ENCODE data around the gene UGT1A7.

The UGT1A7 gene

GRCh38 chr2:233795735-233796171, 114.1 kb downstream of the UGT1A7 start:
- H3K27me3 ChIP-seq (ENCODE audit: low read depth, low read length), result no peaks in the 10 kb centered on the region
- no peak overlapping the region for H3K9ac ChIP-seq (ENCODE audit: low read length)
- H4K20me1 ChIP-seq (ENCODE audit: insufficient read depth, low read length), result no peaks in the 10 kb centered on the region
- H3K36me3 ChIP-seq (replicated peaks; ENCODE audit: low read depth, low read length), result no peaks in the 10 kb centered on the region
- no peak overlapping the region for H3K4me3 ChIP-seq (ENCODE audit: low read length)
- H3K4me1 ChIP-seq (ENCODE audit: low read length), result no peaks in the 10 kb centered on the region
- H3K9me3 ChIP-seq (ENCODE audit: insufficient read depth, low read length), result no peaks in the 10 kb centered on the region
- H3K4me2 ChIP-seq (ENCODE audit: low read length), result no peak overlapping the region
- H3K27ac ChIP-seq (ENCODE audit: low read length), result no peak overlapping the region
- H2AFZ ChIP-seq (ENCODE audit: low read depth, low read length), result no peak overlapping the region
- TF ChIP-seq CTCF (IDR thresholded peaks at IDR 0.05; ENCODE audit: low read depth, low read length), result no peak
- no peak for TF ChIP-seq EZH2phosphoT487 (IDR thresholded peaks at IDR 0.05; ENCODE audit: low read depth)
- H3K79me2 ChIP-seq (ENCODE audit: low read length), result no peaks in the 10 kb centered on the region

- no peak for TF ChIP-seq CTCF (IDR thresholded peaks at IDR 0.05; ENCODE audit: low read depth, low read length)
- no peak for TF ChIP-seq EZH2phosphoT487 (IDR thresholded peaks at IDR 0.05; ENCODE audit: low read depth)
- H3K9me3 ChIP-seq (ENCODE audit: insufficient read depth, low read length), result no peaks in the 10 kb centered on the region
- H3K27me3 ChIP-seq (ENCODE audit: low read depth, low read length), result no peaks in the 10 kb centered on the region
- no peaks in the 10 kb centered on the region for H3K36me3 ChIP-seq (replicated peaks; ENCODE audit: low read depth, low read length)
- H3K4me3 ChIP-seq (ENCODE audit: low read length), result no peak overlapping the region
- no peak overlapping the region for H3K9ac ChIP-seq (ENCODE audit: low read length)
- no peaks in the 10 kb centered on the region for H4K20me1 ChIP-seq (ENCODE audit: insufficient read depth, low read length)
- H3K27ac ChIP-seq (ENCODE audit: low read length), result no peak overlapping the region
- no peaks in the 10 kb centered on the region for H3K4me1 ChIP-seq (ENCODE audit: low read length)
- H3K4me2 ChIP-seq (ENCODE audit: low read length), result no peak overlapping the region
- no peaks in the 10 kb centered on the region for H3K79me2 ChIP-seq (ENCODE audit: low read length)
- H2AFZ ChIP-seq (ENCODE audit: low read depth, low read length), result no peak overlapping the region
These were observed 114.6 kb downstream of the UGT1A7 start for GRCh38 chr2:233796254-233796653.

GRCh38 chr2:233798335-233799086, 116.8 kb downstream of the UGT1A7 start:
- H3K9me3 ChIP-seq (ENCODE audit: insufficient read depth, low read length), result no peaks in the 10 kb centered on the region
- H3K27me3 ChIP-seq (ENCODE audit: low read depth, low read length), result no peaks in the 10 kb centered on the region
- H3K9ac ChIP-seq (ENCODE audit: low read length), result no peak overlapping the region
- H3K79me2 ChIP-seq (ENCODE audit: low read length), result no peaks in the 10 kb centered on the region
- no peaks in the 10 kb centered on the region for H3K4me1 ChIP-seq (ENCODE audit: low read length)
- TF ChIP-seq CTCF (IDR thresholded peaks at IDR 0.05; ENCODE audit: low read depth, low read length) (no peak), EZH2phosphoT487 (IDR thresholded peaks at IDR 0.05; ENCODE audit: low read depth) (no peak)
- H3K4me3 ChIP-seq (ENCODE audit: low read length), result no peak overlapping the region
- H4K20me1 ChIP-seq (ENCODE audit: insufficient read depth, low read length), result no peaks in the 10 kb centered on the region
- no peak overlapping the region for H2AFZ ChIP-seq (ENCODE audit: low read depth, low read length)
- no peaks in the 10 kb centered on the region for H3K36me3 ChIP-seq (replicated peaks; ENCODE audit: low read depth, low read length)
- no peak overlapping the region for H3K27ac ChIP-seq (ENCODE audit: low read length)
- no peak overlapping the region for H3K4me2 ChIP-seq (ENCODE audit: low read length)

- Histone ChIP-seq H3K4me1 (ENCODE audit: low read length) (no peaks in the 10 kb centered on the region), H3K27me3 (ENCODE audit: low read depth, low read length) (no peaks in the 10 kb centered on the region), H3K4me2 (ENCODE audit: low read length) (no peak overlapping the region), H3K79me2 (ENCODE audit: low read length) (no peaks in the 10 kb centered on the region), H3K36me3 (replicated peaks; ENCODE audit: low read depth, low read length) (no peaks in the 10 kb centered on the region), H3K4me3 (ENCODE audit: low read length) (no peak overlapping the region), H4K20me1 (ENCODE audit: insufficient read depth, low read length) (no peaks in the 10 kb centered on the region), H3K27ac (ENCODE audit: low read length) (no peak overlapping the region), H3K9me3 (ENCODE audit: insufficient read depth, low read length) (no peaks in the 10 kb centered on the region), H3K9ac (ENCODE audit: low read length) (no peak overlapping the region), H2AFZ (ENCODE audit: low read depth, low read length) (no peak overlapping the region)
- TF ChIP-seq EZH2phosphoT487 (IDR thresholded peaks at IDR 0.05; ENCODE audit: low read depth) (no peak), CTCF (IDR thresholded peaks at IDR 0.05; ENCODE audit: low read depth, low read length) (no peak)
These were observed 117.5 kb downstream of the UGT1A7 start for GRCh38 chr2:233799087-233799665.
